H4 (cell line): ENCODE results near the gene GPD1L. TPM values are rescaled to one million over a fixed set of nuclear protein-coding genes. Genes with fewer than 3 reads are reported as not detected.
"Not testable (repeated sequence)": the region's sequence is repeated elsewhere in the genome, so short reads cannot be mapped to it uniquely, and the experiment has no call there.

Experiments used
- DNase-seq: peaks from one replicate; pipeline ENCODE4 v3.0.0-alpha.2; 2015; ENCODE audit warnings: low spot score
- total RNA-seq: library from RNA; depleted of rRNA; stranded (reverse); fragments of >200 nt; shearing (Covaris generic); gene quantifications from 2 replicates; pipeline ENCODE4 v1.2.3, GENCODE V29; 2014; rRNA removed

The GPD1L gene
- 10.1 and 10.8 TPM in 2 replicates for total RNA-seq

- DNase-seq = peak; percentile 81
Observed at GRCh38 chr3:32106132-32106928, at the start of gene GPD1L. TSS of gene GPD1L (plus strand) at chr3:32106620. CDS start at chr3:32106712, 92 bp downstream.

GRCh38 chr3:32058465-32058864, 48.0 kb upstream of the GPD1L start:
- DNase-seq = not testable (repeated sequence)

GRCh38 chr3:32062950-32063582, 43.4 kb upstream of the GPD1L start:
- no peak for DNase-seq

GRCh38 chr3:32066686-32067085, 39.7 kb upstream of the GPD1L start:
- no peak for DNase-seq

- DNase-seq = not testable (repeated sequence)
Observed at GRCh38 chr3:32074194-32074593, 32.2 kb upstream of the GPD1L start.

- no peak for DNase-seq
Observed at GRCh38 chr3:32076566-32076965, 29.9 kb upstream of the GPD1L start.

- DNase-seq = peak; percentile 11
Observed at GRCh38 chr3:32077260-32078084, 28.9 kb upstream of the GPD1L start.

- DNase-seq = no peak
Observed at GRCh38 chr3:32078085-32078634, 28.3 kb upstream of the GPD1L start.

GRCh38 chr3:32078864-32079263, 27.6 kb upstream of the GPD1L start:
- DNase-seq = no peak

GRCh38 chr3:32082721-32083120, 23.7 kb upstream of the GPD1L start:
- peak; percentile 39 for DNase-seq

- no peak for DNase-seq
Observed at GRCh38 chr3:32083702-32084270, 22.6 kb upstream of the GPD1L start.

GRCh38 chr3:32084870-32085269, 21.6 kb upstream of the GPD1L start:
- no peak for DNase-seq

- DNase-seq = no peak
Observed at GRCh38 chr3:32086464-32086863, 20.0 kb upstream of the GPD1L start.

GRCh38 chr3:32089476-32089875, 16.9 kb upstream of the GPD1L start:
- DNase-seq = no peak

GRCh38 chr3:32093204-32093603, 13.2 kb upstream of the GPD1L start:
- no peak for DNase-seq

GRCh38 chr3:32095431-32095830, 11.0 kb upstream of the GPD1L start:
- DNase-seq = no peak

GRCh38 chr3:32097768-32098167, 8.7 kb upstream of the GPD1L start:
- DNase-seq = no peak

GRCh38 chr3:32098528-32098927, 7.9 kb upstream of the GPD1L start:
- DNase-seq = no peak

- no peak for DNase-seq
Observed at GRCh38 chr3:32100465-32100864, 6.0 kb upstream of the GPD1L start.

- no peak for DNase-seq
Observed at GRCh38 chr3:32102289-32102688, 4.1 kb upstream of the GPD1L start.

- DNase-seq = no peak
Observed at GRCh38 chr3:32104492-32104891, 1.9 kb upstream of the GPD1L start.
